GM21576 (cell line): ENCODE measurements around the gene PGLYRP4.

Source experiments
- ATAC-seq: cut with Tn5 transposase; IDR thresholded peaks from one replicate; pipeline ENCODE4 v1.9.1; 2021; ENCODE audit warnings: mild to moderate bottlenecking, moderate library complexity; ENCODE audit not compliant: unreplicated experiment

Gene PGLYRP4

GRCh38 chr1:153293480-153293775 is 55.2 kb downstream of the PGLYRP4 start:
- ATAC-seq = no peak

GRCh38 chr1:153292740-153293479 is 55.7 kb downstream of the PGLYRP4 start:
- no peak for ATAC-seq

GRCh38 chr1:153292185-153292584 is 56.5 kb downstream of the PGLYRP4 start:
- ATAC-seq = no peak

GRCh38 chr1:153291514-153291913 is 57.1 kb downstream of the PGLYRP4 start:
- no peak for ATAC-seq

- ATAC-seq = no peak
These were observed 59.9 kb downstream of the PGLYRP4 start for GRCh38 chr1:153288634-153289275.
